ENCODE data around the gene TCF4.

Gene TCF4

DNA sequence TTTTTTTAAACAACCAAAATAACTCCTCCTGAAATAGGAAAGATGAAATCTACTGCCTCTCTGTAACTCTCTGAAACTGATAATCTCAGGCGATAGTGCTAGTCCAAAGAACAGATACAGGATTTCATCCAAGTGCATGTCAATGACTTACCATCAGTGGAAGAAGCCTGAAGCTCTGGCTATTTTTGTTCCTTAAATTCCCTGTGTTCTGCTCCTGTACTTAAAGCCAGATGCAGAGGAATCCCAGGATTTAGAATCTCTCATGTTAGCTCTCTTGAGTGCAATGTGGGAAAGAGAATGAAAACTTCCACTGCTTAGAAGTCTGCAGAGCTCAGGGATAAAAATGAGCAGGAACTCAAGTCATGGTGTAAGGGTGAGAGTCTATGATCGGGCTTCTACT lies 291.9 kb downstream of the TCF4 start:
- DNase-seq (ENCODE audit: low spot score): no peak

DNA sequence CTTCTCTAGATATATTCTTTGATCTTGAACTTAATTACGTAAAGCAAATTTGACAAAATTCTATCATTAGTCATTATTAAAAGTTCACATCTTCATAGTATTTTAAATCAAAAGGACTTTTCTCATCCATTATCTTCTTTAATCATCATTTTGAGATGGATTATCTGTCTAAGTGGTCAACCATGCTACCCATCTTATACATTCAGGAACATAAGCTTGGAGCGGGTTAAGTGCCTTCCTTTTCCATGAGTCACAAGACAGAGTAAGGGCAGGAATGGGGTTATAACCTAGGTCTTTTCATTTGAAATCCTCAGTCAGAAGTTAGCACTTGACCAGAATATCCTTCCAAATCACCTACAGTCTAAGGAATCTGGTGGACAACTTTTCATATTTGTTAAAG lies 297.1 kb downstream of the TCF4 start:
- DNase-seq (ENCODE audit: low spot score): no peak

DNA sequence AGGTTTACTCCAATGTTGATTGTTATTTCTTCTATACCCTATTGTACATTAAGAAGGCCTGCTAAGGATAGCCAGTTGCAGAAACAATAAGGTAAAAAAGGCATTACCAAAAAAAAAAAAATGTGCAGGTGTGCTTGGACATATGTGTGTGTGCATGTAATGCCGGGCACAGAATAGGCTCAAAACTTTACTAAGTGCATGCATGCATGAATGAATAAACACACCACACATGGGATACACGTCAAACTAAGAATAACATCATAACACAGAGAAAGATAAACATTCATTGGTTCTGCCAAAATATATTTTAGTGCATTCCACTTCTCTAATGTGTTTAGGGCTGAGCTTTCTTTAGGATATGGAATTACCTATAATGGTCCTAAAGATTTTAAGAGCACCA lies 298.2 kb downstream of the TCF4 start:
- DNase-seq (ENCODE audit: low spot score): no peak

DNA sequence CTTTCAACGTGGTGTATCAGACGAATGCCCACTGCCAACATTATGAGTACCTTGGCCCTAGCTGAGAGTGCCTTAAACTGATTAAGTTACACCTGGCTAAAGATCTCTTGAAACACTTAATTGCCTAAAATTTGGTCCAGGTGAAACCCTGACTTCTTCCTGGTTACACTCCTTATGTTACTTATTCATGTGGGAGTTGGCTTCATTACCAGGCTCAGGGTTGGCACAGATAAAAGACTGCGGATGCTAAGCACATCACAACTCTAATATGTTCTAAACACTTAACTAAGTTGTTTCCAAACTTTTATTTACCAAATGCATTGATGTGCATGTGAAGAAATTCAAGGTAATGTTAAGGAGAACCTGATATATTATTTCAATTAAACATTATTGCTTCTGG lies 298.9 kb downstream of the TCF4 start:
- DNase-seq (ENCODE audit: low spot score): no peak

DNA sequence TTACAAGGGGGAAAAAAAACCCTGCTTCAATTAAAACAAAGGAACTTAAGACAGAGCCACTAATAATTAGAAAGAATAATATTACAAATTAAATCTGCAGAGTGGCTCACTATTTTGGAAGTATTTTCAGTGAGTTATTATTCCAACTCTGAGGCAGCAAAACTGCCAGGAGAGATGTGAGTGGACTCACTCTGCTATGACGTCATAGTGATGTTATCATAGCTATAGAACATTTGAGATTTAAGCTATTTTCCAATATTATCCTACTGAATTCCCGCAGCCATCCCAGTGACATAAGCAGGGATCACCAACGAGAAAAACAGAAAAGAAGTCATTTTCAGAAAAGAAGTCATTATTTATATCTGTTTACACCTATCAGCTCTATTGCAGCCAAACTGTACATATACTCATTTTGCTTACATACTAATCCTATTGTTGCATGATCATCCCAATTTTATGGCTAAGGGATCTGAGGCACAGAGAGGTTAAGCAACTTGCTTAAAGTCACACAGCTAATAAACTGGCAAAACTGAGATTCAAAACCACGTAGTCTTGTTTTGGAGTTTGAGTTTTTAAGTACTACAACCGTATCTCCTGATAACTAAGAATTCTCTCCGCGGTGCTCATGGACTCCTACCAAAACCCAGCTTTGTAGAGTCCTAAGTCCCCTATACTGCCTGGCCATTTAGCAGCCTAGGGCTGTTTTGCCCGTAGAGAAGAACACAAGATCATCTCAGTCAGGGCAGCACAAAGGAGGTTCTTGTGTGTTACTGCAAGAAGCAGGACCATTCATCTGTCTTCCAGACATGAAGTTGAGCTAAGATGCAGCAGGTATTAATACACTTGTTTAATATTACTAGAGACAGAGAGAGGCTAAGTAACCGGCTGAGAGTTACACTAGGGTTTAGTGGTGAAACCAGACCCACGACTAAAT lies 299.8 kb downstream of the TCF4 start:
- no peak for DNase-seq (ENCODE audit: low spot score)

DNA sequence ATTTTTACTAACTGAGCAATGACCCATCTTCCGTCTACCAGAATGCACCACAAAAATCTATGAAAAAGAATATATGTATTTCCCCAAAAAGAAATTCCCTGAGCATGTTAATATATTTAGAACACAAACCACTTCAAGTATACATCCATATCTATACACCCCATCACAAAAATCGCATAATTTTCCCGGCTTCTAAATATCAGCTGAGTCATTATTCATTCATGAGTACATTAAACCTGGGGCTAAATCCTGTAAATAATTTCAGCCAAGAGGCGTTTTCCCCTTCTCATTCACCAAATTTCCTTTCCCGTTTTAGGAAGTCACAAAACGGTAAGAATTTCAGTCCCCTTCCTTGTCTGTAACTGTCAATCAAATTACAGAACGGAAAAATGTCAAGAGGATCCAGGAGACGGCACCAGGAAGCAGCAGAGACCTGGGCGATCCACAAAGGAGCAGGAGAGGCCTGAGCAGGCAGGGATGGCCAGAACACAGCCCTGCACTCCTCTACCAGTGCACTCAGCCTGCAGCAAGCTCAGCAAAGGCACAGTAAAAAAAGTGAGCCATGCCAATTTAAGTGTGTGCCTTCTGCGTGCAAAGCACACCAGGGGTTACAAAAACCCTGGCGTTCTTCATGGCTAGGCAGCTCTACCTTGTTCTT lies 300.7 kb downstream of the TCF4 start:
- no peak for DNase-seq (ENCODE audit: low spot score)

DNA sequence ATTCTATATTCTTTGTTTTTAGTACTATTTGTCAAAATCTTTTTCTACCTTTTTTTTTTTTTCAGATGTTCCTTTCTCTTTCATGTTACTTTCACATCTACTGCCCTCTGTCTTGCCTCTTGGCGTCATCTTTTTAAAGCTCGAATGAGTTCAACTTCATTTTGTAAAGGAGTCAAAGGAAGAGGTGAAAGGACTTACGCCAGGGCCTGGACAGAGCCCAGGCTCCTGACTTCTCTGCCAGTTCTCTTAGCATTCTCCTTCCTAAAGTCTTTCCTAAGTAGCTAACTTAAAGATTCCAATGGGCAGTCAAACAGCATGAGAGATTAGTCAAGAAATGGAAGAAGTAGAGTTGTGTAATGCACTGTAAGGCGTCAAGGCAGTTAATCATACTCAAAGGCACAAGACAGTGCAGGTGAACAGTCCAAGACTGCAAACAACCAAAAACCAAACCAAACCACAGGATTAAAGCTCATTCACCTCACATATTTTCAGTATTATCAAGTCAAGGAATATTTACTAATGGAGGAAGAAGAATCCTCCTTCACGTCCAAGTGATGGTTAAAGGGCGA lies 301.7 kb downstream of the TCF4 start:
- DNase-seq (ENCODE audit: low spot score): no peak

DNA sequence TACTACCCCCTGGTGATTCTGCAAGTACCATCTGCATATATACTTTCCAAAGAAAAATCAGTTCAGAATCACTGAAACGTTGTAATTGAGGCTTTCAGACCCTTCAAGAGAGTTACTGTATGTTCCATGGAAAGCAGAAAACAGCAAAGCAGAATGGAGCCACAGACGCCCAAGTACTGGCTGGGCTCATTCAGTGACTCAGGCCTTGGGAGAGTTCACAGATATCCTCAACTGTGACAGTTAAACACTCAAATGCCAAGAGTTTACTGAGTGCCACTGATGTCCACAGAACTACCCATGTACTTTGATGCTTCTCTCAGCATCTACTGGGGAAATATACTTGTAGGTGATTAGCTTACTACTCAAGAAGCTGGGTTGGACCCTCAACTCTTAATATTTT lies 303.4 kb downstream of the TCF4 start:
- no peak for DNase-seq (ENCODE audit: low spot score)

DNA sequence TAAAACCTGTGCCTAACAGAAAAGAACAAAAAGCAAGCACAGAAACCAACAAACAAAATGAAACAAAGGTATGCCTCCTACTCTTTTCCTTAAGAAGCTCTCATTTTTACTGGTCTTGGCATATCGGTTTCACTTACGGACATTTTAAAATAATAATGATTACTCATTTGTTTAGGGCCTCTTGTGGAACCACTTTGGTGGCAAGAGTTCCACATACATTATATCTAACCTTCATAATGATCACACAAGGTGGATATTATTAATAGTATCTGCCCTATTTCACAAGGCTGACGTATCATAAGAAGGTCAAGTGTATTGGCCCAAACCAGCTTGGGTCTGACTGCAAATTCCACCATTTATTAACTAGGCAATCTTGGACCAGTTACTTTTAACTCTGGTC lies 304.7 kb downstream of the TCF4 start:
- no peak for DNase-seq (ENCODE audit: low spot score)

DNA sequence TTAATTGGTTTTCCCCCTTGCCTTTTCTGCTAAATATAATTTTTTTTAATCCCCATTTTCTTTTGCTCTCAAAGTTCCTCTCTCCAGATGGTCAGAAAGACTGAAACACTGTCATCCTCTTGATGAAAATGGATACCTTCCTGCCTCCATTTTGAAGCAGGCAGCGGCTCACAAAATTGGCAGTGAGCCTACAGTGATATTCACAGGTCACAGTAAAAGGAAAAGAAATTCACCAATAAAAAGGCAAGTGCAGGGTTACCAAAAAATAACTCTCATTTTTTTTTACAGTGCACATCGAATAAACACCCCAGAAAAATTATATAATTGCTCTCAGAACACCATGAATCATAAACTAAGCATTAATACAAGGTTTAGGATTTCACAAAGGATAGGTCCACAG lies 307.5 kb downstream of the TCF4 start:
- no peak for DNase-seq (ENCODE audit: low spot score)

DNA sequence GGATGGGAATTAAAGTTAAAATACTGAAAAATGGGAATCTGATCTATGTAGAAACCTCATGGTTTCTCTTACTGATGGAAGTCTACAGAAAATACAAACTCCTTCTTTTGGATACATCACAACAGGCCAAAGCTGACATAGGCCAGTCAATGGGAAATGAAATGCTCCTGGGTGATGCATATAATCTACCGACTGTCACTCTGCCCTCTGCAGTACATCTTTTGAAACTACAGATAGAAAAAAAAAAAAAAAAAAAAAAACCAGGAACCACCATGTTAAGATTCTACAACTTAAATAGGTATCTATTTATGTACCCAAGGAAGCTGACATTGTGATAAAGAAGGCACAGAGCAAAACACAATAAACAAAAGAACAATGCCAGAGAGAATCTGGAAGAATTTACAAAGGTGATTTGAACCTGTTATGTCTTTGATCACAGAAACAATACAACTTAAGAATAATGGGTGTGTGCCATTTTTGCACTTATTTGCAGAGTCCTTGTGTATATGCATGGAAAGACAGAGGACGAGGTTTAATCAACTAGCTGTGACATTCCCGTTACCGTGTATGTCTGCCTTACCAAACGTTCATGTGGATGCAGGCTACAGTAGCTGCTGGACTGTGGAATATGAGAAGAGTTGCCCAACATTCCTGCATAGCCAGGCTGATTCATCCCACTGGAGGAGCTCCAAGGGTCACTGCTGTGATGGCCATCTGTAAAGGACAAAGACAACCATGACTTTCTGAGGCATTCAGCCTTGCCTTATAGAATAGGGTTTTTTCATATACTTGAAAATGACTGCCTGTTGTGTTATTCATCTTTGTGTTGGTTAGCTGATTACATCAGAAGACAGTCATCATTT lies 312.7 kb downstream of the TCF4 start:
- peak; percentile 44 for DNase-seq (ENCODE audit: low spot score)

DNA sequence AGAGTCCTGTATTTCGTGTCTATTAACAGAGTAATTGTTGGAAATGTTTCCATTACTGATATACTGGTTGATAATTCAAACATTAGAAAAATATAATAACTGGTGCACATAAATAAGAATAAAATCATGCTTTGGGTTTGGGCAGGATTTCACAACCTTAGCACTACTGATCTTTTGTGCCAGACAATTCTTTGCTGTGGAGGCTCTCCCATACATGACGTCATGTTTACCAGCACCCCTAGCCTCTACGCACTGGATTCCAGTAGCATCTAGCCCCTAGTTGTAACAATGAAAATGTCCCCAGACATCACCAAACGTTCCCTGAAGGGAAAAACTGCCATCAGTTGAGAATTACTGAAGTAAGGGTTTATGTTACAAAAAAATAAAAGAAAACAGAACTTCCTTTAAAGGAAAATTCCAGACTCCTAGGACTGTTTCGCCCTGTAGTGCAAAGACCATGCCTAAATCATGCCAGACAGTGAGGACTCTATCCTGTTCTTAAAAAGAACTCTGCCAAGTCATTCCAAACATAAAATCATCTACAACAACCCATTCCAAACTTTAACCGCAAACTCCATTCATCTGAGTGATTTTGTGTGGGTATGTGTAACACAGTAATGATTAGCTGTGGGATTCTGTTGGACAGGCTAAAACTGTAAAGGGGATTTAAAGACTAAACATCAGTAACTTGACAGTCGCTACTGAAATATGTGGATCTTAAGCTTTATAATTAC lies 315.3 kb downstream of the TCF4 start:
- DNase-seq (ENCODE audit: low spot score): peak; percentile 28

DNA sequence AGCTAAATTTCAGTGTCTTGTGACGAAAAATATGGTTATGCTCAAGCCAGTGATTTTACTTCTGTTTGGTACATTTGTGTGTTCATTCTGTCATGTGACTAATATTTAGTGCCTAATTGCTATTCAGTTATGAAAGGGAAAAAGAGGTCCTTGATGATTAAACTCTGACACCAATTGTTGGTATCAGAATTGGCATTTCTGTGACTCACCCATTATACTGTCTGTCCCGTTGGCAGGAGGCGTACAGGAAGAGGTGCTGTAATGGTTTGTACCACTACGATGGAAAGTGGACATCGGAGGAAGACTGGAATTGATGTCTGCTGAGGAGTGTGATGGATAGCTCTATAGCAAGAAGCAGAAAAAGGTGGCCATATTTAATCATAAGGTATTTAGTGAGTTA lies 318.4 kb downstream of the TCF4 start:
- DNase-seq (ENCODE audit: low spot score): no peak

DNA sequence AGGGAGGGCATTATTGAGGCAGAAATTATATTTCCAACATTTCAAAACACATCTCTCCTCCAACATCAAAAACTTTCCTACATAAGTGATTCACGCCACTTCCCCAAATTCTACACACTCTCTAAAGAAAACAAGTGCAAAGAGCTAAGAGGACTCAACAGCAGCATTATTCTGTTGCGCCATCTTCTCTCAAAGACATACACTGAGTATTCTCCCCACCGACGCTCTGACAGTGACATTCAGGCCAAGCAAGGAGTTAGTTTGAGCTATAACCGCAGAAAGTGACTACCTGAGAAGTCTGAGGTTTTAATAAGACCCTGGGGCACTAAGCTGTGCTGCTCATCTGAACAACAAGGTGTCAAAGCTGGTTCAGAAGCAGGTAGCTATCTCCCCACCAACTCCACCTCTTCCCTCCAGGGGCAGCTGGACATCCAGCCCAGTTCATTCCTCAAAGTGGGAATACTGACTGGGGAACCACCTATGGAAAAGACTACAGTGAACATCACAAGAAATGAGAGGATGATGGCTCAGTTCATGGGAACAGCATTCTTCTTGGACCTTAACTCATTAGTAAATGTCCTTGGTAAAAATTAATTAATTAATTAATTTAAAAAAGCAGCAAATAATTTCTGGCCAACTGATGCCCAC lies 319.2 kb downstream of the TCF4 start:
- no peak for DNase-seq (ENCODE audit: low spot score)

DNA sequence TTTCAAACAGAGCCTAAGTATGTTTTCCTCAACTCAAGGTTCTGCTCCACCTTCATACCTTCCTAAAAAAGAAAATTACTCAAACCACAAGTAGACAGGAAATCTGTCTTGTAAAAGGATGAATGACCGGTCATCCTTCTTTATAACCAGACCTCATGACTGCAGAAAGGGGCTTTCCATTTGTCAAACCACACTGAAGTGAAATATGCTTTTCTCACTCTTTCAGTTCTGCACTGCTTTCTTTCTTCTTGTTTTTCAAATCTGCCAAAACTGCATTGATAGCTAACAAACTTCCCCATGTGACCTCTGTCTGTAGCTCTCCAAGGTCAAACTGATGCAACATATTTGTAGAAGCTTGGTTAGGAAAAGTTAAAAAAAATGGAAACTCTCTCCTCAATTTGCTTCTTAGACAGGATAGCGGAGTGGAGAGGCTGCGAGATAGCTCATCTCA lies 319.8 kb downstream of the TCF4 start:
- no peak for DNase-seq (ENCODE audit: low spot score)

DNA sequence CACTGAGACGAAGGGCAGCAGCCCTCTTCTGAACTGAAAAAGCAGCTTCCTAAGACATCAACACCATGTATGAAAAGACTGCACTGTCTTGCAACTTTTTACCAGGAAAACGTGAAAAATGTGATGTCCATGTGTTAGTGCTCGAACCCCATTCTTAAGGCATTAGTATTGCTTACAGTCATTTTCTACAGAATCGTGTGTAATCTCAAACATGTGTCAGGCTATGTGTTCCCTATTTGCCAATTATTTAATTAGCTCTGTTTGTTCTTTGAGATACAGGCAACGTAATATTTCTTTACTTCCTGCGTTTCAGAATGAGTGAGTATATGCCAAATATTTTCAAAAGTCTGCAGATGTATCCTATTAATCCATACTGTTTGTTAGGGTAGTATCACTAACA lies 321.0 kb downstream of the TCF4 start:
- DNase-seq (ENCODE audit: low spot score): no peak

DNA sequence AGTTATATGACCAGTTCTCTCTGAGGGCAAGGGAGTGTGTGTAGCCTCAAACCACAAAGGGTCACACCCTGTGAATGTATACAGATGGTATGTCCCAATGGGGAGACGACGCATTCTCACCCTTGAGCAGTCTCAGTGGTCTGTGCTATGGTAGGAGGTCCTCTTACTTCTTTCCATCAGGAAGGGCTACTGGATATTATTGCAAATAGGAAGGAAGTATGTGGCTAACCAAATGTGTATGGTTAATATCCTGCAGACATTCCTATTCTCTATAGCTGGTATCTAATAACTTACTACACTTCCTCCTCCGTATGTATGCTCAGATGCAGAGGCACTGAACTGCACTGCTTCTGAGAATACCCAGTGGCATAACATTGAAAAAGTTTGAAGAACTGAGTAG lies 322.0 kb downstream of the TCF4 start:
- no peak for DNase-seq (ENCODE audit: low spot score)

DNA sequence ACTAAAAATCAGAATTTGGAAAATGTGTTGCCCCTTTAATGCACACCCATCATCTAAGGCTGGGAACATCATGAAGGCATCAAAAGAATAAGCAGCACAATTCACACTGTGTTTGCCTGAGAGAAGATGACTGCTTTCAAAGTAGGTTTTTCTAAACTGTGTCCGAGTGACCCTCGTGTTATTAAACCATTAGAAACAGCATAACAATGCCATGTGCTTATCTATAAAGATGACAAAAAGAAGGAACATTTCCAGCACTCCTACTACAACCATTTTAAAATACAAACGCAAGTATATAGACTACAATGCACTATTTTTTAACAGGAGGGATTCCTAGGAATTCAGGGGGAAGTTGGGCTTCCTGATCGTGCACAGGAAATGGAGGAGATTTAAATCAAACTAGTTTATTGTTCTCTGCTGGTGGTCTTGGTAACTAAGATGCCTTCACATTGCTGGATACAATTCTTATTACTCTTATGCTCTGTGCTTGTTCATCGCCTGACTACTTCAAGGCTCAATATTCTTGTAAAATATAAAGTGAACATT lies 322.8 kb downstream of the TCF4 start:
- DNase-seq (ENCODE audit: low spot score): no peak

DNA sequence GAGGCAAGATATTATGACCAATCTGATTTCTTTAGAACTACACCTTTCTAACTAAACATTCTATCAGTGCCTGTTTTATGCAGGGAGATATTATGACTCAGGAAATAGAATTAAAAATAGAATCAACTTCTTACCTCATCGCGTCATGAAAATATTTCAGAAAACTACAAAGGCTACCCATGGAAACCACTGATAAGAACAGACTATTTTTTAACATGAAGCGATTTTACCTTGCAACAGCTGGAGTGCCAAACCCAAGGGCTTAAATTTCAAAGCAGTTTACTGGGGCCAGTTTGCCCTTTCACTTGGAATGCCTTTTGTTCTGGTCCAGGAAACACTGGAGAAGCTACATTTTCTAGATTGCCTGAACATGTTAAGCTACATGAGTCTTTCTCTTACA lies 323.9 kb downstream of the TCF4 start:
- no peak for DNase-seq (ENCODE audit: low spot score)

DNA sequence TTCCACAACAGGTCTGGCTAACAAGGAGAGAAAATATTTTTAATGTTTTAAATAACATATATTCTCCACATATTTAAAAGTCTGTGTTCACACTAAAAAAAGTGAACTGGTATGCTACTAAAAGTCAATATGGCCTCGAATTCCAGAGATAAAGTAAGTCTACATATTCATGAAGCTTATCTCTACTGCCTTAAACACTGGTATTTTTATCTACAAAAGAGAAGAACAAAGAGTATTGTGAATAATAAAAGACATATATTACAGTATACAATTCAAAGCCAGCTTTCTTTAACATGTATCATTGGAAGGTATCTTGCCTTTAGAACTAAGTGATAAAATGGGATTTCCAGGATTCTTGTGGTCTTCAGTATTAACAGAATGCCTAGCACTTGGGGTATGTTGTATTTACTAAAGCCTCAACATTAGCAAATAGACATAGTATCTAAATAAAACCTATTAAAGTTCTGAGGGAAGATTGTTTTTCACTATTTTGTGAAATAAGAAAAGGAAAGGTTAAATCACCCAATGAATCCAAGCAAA lies 325.9 kb downstream of the TCF4 start:
- DNase-seq (ENCODE audit: low spot score): no peak
